ENCODE results near the gene LRRC3. TPM values are rescaled to one million over a fixed set of nuclear protein-coding genes. Genes with fewer than 3 reads are reported as not detected.

Gene LRRC3
- total and polyA plus RNA-seq, 2 of the 4 experiments (the other 2 are of a cell fraction) = under 0.01 to 0.38 TPM

DNA sequence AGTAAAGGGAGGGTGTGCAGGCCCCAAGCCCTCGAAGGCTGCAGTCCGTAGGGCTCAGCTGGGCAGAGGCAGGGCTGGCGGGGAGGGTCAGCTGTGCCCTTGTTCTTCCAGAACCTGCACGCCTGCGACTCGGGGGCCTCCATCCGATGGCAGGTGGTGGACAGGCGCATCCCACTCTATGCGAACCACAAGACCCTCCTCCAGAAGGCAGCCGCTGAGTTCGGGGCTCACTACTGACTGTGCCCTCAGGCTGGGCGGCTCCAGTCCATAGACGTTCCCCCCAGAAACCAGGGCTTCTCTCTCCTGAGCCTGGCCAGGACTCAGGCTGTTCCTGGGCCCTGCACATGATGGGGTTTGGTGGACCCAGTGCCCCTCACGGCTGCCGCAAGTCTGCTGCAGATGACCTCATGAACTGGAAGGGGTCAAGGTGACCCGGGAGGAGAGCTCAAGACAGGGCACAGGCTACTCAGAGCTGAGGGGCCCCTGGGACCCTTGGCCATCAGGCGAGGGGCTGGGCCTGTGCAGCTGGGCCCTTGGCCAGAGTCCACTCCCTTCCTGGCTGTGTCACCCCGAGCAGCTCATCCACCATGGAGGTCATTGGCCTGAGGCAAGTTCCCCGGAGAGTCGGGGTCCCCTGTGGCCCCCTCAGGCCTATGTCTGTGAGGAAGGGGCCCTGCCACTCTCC, 13.6 kb upstream of the LRRC3 start:
- no peak overlapping the region for H3K27ac ChIP-seq (ENCODE audit: insufficient read depth, low read length)
- dilution Hi-C loops (cut with HindIII; ENCODE audit: low sequenced_read_pairs, unreplicated experiment) (no loop called here), in situ Hi-C loops (cut with MboI; ENCODE audit: low sequenced_read_pairs) (no loop called here), intact Hi-C loops (cut with micrococcal nuclease) (no loop called here)
- ChIA-PET CTCF (no interaction called here), POLR2A (ENCODE audit: unreplicated experiment) (no interaction called here)
- H2BK5ac ChIP-seq (ENCODE audit: low read depth, low read length, poor library complexity, severe bottlenecking) = no peak overlapping the region
- H3K14ac ChIP-seq (replicated peaks; ENCODE audit: low read depth, low read length) = no peak overlapping the region
- H2AK9ac ChIP-seq (replicated peaks; ENCODE audit: low read depth, low read length, poor library complexity) = no peak overlapping the region
- no peaks in the 10 kb centered on the region for H3K36me3 ChIP-seq (ENCODE audit: control insufficient read depth, insufficient read depth, low read length)
- no peak overlapping the region for H4K91ac ChIP-seq (ENCODE audit: insufficient read depth, low read depth, low read length)
- H2AK5ac ChIP-seq (ENCODE audit: low read depth, low read length) = no peak overlapping the region
- H3K4me2 ChIP-seq (ENCODE audit: low read depth, low read length) = no peak overlapping the region
- no peak overlapping the region for H4K5ac ChIP-seq (ENCODE audit: low read depth, low read length)
- H3K9ac ChIP-seq (ENCODE audit: low read depth, low read length) = no peak overlapping the region
- H3K27me3 ChIP-seq (ENCODE audit: control insufficient read depth, insufficient read depth, low read length) = no peaks in the 10 kb centered on the region
- H2AFZ ChIP-seq (replicated peaks; ENCODE audit: low read length, poor library complexity) = no peak overlapping the region
- BruUV-seq (replicated peaks) = no TSS peak
- no peaks in the 10 kb centered on the region for H4K20me1 ChIP-seq (ENCODE audit: insufficient read depth, low read length)
- TF ChIP-seq CHD1 (IDR thresholded peaks at IDR 0.05; ENCODE audit: low read depth, low read length) = no peak
- TF ChIP-seq RCOR1 (IDR thresholded peaks at IDR 0.05; ENCODE audit: insufficient replicate concordance, low read length) = no peak
- no peak for TF ChIP-seq FOS (IDR thresholded peaks at IDR 0.05; ENCODE audit: low read depth, low read length)
- no peak for TF ChIP-seq MAZ (IDR thresholded peaks at IDR 0.05; ENCODE audit: borderline replicate concordance, low read depth, low read length)
- TF ChIP-seq NFE2L2 (IDR thresholded peaks at IDR 0.05; ENCODE audit: low read depth, low read length) = no peak
- TF ChIP-seq MXI1 (IDR thresholded peaks at IDR 0.05; ENCODE audit: borderline replicate concordance, low read depth, low read length) = no peak
- TF ChIP-seq, protein P1, sequence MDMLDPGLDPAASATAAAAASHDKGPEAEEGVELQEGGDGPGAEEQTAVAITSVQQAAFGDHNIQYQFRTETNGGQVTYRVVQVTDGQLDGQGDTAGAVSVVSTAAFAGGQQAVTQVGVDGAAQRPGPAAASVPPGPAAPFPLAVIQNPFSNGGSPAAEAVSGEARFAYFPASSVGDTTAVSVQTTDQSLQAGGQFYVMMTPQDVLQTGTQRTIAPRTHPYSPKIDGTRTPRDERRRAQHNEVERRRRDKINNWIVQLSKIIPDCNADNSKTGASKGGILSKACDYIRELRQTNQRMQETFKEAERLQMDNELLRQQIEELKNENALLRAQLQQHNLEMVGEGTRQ (IDR thresholded peaks at IDR 0.05; ENCODE audit: low read depth, low read length) = no peak
- TF ChIP-seq BHLHE40 (IDR thresholded peaks at IDR 0.05; ENCODE audit: low read depth, low read length) = no peak
- TF ChIP-seq SMC3 (IDR thresholded peaks at IDR 0.05; ENCODE audit: low read depth, low read length) = no peak
- no peak for TF ChIP-seq POLR2A (IDR thresholded peaks at IDR 0.05; ENCODE audit: low read depth, low read length)
- TF ChIP-seq, protein P2, sequence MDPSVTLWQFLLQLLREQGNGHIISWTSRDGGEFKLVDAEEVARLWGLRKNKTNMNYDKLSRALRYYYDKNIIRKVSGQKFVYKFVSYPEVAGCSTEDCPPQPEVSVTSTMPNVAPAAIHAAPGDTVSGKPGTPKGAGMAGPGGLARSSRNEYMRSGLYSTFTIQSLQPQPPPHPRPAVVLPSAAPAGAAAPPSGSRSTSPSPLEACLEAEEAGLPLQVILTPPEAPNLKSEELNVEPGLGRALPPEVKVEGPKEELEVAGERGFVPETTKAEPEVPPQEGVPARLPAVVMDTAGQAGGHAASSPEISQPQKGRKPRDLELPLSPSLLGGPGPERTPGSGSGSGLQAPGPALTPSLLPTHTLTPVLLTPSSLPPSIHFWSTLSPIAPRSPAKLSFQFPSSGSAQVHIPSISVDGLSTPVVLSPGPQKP (IDR thresholded peaks at IDR 0.05; ENCODE audit: borderline replicate concordance, low read depth, low read length) = no peak
- no peak overlapping the region for H3K56ac ChIP-seq (ENCODE audit: extremely low read depth, insufficient read depth, low read length)
- H2BK20ac ChIP-seq (ENCODE audit: low read depth, low read length) = no peak overlapping the region
- DNase-seq (no peak), ATAC-seq (ENCODE audit: low read depth) (no peak)
- no peak overlapping the region for H2BK120ac ChIP-seq (ENCODE audit: low read depth, low read length)
- H3K4me3 ChIP-seq (ENCODE audit: insufficient read depth, low read depth, low read length) = no peak overlapping the region
- WGBS, 2 experiments (ENCODE audit: extremely low coverage in 2 of 2, insufficient read length in 1 of 2) = 73% methylated on average over 16 of the region's 20 CpGs; no CpG with 5 or more reads in 1 of the 2 experiments
- no peaks in the 10 kb centered on the region for H3K4me1 ChIP-seq (ENCODE audit: control insufficient read depth, insufficient read depth, low read length)
- no peaks in the 10 kb centered on the region for H3K9me1 ChIP-seq (ENCODE audit: insufficient read depth, low read length)
- H2BK15ac ChIP-seq (ENCODE audit: low read depth, low read length) = no peak overlapping the region
- no peak overlapping the region for H4K8ac ChIP-seq (ENCODE audit: low read depth in 2 of 2, low read length in 2 of 2)
- no peak overlapping the region for H3K23ac ChIP-seq (ENCODE audit: low read depth, low read length)
- no peaks in the 10 kb centered on the region for H3K79me1 ChIP-seq (ENCODE audit: low read depth in 1 of 2, low read length in 2 of 2)
- peaks cover 8% of the 10 kb centered on the region for H3K9me3 ChIP-seq (ENCODE audit: control insufficient read depth, insufficient read depth, low read length)
- no peak overlapping the region for H3K4ac ChIP-seq (ENCODE audit: low read depth, low read length)
- H3K18ac ChIP-seq (ENCODE audit: low read depth, low read length) = no peak overlapping the region

Data from IMR-90 (cell line).